NCI-H2107 treated with DMSO at 0.1 percent for 48 hours (cell line): ENCODE measurements around the gene CD99.
"Not testable (repeated sequence)": the region's sequence is repeated elsewhere in the genome, so short reads cannot be mapped to it uniquely, and the experiment has no call there.

Source experiments
- DNase-seq: peaks from one replicate; lab custom pipeline; 2025; ENCODE audit not compliant: unreplicated experiment; lab: John Stamatoyannopoulos, UW

CD99 gene

GRCh38 chrX:2766906-2767305, 75.8 kb downstream of the CD99 start:
- DNase-seq = no peak

DNA sequence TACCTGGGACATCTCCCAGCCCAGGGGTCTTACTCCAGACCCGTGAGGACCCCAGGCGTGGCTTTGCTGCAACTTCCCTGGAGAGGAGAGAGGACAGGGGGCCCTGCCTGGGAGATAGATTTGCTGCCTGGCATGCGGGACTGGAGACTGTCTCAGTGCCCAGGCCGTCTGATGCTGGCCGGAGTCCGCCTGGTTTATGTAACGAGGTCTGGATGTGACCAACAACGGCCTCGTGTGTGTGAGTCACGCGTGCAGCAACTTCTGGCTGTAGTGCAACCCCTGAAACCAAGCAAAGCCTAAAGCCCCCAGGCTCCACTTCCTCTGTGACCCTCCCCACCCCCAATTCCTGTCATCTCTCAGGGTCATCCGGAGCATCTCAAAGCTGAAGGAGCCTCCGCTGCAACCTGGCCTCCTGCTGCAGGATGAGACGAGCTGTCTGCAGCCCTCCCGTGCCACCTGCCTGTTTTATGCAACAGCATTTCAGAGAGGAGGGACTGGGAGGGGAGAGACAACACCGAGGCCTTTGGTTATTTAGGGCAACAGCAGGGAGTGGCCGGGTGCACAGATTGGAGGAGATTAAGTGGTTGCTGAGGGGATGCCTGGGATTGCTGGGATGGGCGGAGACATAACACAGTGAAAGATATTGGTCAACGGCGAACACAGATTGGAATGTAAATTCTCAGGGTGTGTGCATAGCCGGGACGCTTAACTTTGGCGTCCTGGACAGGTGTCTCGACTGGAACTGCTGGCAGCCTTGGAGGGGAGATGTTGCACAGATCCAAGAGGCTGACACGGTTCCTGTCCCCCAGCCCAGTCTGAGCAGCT, 76.7 kb downstream of the CD99 start:
- DNase-seq = no peak

DNA sequence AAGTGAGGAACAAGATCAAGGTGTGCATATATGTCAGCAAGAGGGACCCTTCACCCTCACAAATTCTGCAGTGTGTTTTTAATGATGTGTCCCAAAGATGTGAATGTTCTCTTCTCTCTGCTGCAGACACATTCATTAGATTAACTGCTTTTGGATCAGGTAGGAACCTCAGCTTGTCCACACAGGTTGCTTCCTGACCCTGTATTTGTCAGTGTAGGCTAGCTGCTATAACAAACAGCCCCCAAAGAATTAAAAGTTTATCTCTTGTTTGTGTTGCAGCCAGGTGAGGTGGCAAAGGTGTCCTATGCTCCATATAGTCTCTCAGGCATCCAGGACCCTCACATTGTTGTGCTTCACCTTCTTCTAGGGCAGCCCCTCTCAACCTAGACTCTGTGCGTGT, 78.5 kb downstream of the CD99 start:
- DNase-seq = no peak

DNA sequence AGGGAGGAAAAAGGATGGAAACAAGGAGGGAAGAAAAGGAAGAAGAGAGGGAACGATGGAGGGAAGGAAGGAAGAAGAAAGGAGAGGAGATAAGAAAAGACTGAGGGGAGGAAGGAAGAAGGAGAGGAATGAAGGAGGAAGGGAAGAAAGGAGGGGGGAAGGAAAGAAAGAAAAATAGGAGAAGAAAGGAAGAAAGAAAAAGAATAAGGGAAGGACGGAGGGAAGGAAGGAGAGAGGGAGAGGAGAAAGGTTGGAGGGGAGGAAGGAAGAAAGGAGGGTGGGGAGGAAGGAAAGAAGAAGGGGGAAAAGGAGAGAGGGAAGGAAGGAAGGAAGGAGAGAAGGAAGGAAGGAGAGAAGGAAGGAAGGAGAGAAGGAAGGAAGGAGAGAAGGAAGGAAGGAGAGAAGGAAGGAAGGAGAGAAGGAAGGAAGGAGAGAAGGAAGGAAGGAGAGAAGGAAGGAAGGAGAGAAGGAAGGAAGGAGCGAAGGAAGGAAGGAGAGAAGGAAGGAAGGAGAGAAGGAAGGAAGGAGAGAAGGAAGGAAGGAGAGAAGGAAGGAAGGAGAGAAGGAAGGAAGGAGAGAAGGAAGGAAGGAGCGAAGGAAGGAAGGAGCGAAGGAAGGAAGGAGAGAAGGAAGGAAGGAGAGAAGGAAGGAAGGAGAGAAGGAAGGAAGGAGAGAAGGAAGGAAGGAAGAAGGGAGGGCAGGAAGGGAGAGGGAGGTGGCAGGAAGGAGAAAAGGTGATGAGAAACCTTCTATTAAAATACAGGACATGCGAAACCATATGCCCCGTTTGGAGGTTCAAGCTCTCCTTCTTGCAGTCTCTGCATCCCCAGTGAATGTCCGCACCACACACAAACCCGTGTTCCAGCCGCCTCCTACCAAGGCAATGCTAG, 82.3 kb downstream of the CD99 start:
- DNase-seq = not testable (repeated sequence)

GRCh38 chrX:2774057-2774456, 83.0 kb downstream of the CD99 start:
- DNase-seq = no peak

- DNase-seq = no peak
Measured at GRCh38 chrX:2774776-2775175, 83.7 kb downstream of the CD99 start.

DNA sequence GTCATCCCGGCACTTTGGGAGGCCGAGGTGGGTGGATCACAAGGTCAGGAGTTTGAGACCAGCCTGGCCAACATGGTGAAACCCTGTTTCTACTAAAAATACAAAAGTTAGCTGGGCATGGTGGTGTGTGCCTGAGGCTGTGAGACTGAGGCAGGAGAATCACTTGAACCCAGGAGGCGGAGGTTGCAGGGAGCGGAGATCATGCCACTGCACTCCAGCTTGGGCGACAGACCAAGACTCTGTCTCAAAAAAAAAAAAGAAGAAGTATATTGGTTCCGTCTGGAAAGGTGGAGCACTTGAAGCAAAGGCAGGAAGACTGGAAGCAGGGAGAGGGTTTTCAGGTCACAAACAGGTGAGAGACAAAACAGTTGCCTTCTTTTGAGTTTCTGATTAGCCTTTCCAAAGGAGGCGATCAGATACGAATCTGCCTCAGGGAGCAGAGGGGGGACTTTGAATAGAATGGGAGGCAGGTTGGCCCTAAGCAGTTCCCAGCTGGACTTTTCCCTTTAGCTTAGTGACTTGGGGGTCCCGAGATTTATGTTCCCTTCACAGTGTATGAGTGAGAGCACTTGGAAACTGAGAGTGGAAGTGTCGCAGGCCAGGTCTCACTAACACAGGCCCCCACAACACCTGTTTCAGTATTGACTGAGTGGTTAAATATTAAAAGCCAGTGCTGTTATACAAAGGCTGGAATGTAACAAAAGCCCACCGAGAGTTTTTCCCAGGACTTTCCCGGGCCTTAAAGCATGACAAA, 89.6 kb downstream of the CD99 start:
- not testable (repeated sequence) for DNase-seq

DNA sequence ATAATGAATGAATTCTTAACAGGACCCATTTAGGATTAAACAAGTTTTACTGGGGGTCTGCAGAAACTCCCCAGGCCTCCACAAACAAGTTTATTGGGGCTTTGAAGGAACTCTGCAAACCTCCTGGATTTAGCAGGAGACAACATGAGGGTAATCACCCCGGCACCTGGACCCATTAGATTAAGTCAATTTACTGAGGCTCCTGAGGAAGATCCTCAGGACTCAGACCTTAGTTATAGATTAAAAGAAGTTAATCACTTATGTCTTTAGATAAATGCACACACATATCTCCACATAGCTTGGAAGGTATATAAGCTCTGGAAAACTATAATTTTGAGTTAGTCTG, 90.1 kb downstream of the CD99 start:
- DNase-seq = no peak

DNA sequence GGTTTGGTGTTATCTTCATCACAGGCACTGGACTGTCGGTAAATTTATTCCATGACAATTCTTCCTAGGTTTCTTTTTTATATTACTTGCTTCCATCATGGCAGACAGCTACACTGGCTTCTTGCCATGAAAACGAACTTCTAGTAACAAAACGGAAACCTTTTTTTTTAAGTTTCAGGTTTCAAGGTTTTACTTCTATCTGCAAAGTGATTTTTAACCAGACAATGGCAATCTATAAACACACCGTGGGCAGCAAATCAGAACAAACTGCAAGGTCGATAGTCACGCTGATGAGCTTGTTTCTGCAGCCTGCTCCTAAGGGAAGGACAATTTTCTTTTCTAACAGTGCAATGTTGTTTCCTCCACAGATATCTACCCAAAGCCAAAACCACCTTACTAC, 90.6 kb downstream of the CD99 start:
- no peak for DNase-seq

GRCh38 chrX:2782171-2782570, 91.1 kb downstream of the CD99 start:
- no peak for DNase-seq

DNA sequence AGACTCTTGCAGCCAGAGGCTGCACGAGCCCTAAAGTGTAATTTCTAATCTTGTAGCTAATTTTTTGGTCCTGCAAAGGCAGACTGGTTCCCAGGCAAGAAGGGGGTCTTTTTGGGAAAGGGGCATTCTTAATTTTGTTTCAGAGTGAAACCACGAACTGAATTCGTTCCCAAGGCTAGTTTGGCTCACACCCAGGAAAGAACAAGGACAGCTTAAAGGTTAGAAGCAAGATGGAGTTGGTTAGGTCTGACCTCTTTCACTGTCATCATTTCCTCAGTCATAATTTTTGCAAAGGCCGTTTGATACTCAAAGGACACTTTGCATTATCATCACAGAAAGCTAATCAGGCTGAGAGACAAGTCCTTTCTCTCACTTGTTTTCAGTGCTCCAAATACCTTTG, 91.7 kb downstream of the CD99 start:
- no peak for DNase-seq

DNA sequence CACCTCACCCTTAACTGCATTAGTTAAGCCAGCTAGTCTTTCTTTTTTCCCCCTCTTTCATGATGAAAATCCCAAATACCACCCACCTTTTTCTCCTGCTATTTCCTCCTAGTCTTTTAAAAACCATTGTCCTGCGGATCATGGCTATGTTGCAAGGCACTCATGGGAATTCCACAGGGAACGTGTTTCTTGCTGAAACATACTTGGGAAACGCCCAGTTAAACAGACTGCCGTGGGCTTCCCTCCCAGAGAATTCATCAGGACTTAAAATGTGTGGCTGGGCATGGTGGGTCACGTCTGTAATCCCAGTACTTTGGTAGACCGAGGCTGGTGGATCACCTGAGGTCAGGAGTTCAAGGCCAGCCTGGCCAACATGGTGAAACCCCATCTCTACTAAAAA, 92.9 kb downstream of the CD99 start:
- no peak for DNase-seq

DNA sequence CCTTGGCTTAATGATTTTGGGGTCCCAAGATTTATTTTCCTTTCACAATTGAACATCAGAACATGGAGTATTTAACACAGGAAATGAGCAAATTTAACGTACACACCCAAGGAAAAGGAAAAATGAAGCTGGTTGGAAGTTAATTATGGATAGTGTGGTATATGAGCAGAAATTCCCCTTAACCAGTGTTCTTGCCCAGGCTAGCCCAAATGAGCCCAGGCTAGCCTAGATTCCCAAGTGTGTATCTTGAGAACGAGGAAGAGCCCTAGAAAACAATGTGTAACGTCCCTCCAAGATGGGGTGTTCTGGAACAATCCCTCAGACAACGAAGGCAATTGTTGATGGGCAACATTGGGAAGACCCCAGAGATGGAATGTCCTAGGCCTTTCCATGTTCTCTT, 94.4 kb downstream of the CD99 start:
- no peak for DNase-seq

- no peak for DNase-seq
Measured at GRCh38 chrX:2788980-2789379, 97.9 kb downstream of the CD99 start.

GRCh38 chrX:2789569-2789968, 98.5 kb downstream of the CD99 start:
- no peak for DNase-seq
